Measurements from ENCODE around the gene ILF3.
A peak's percentile ranks its signal among the peaks of the same experiment; 100 is the strongest.

ILF3 gene

GRCh38 chr19:10653732-10654609 lies at the start of gene ILF3:
Gene ILF3, plus strand, starts transcription at chr19:10654346. Its CDS starts 16,260 bp downstream, at chr19:10670606.
- peak; percentile 100 for DNase-seq

- no peak for DNase-seq
Observed at GRCh38 chr19:10604460-10604980, 49.6 kb upstream of the ILF3 start.

GRCh38 chr19:10611907-10612306 lies 42.2 kb upstream of the ILF3 start:
- DNase-seq, result no peak

GRCh38 chr19:10612499-10613119 lies 41.5 kb upstream of the ILF3 start:
- no peak for DNase-seq

GRCh38 chr19:10615429-10616023 lies 38.6 kb upstream of the ILF3 start:
- no peak for DNase-seq

GRCh38 chr19:10617409-10618121 lies 36.6 kb upstream of the ILF3 start:
- DNase-seq, result no peak

GRCh38 chr19:10618846-10619245 lies 35.3 kb upstream of the ILF3 start:
- DNase-seq, result no peak

- DNase-seq, result no peak
Observed at GRCh38 chr19:10620786-10621185, 33.4 kb upstream of the ILF3 start.

- no peak for DNase-seq
Observed at GRCh38 chr19:10621966-10622365, 32.2 kb upstream of the ILF3 start.

- no peak for DNase-seq
Observed at GRCh38 chr19:10624585-10624984, 29.6 kb upstream of the ILF3 start.

GRCh38 chr19:10625003-10625761 lies 29.0 kb upstream of the ILF3 start, which contains the start of gene SLC44A2:
Gene SLC44A2, plus strand, starts transcription at chr19:10625553. Its CDS starts 81 bp downstream, at chr19:10625634.
- no peak for DNase-seq

- DNase-seq, result no peak
Observed at GRCh38 chr19:10625762-10626138, 28.4 kb upstream of the ILF3 start.

GRCh38 chr19:10631874-10632273 lies 22.3 kb upstream of the ILF3 start:
- no peak for DNase-seq

- DNase-seq, result no peak
Observed at GRCh38 chr19:10634430-10634829, 19.7 kb upstream of the ILF3 start.

GRCh38 chr19:10634963-10635362 lies 19.2 kb upstream of the ILF3 start:
- no peak for DNase-seq

GRCh38 chr19:10636304-10636972 lies 17.7 kb upstream of the ILF3 start:
- DNase-seq, result no peak

GRCh38 chr19:10637894-10638293 lies 16.3 kb upstream of the ILF3 start:
- DNase-seq, result no peak

- no peak for DNase-seq
Observed at GRCh38 chr19:10639836-10640235, 14.3 kb upstream of the ILF3 start.

- DNase-seq, result no peak
Observed at GRCh38 chr19:10640361-10640760, 13.8 kb upstream of the ILF3 start.

GRCh38 chr19:10641248-10641647 lies 12.9 kb upstream of the ILF3 start:
- no peak for DNase-seq

GRCh38 chr19:10642473-10643171 lies 11.5 kb upstream of the ILF3 start:
- no peak for DNase-seq

Data from activated CD4-positive, alpha-beta T cell treated with anti-CD3 and anti-CD28 coated beads, Interleukin-2, amount 50 U/mL, for 1 hour (primary cell).